Pons (tissue), 1 donor: ENCODE data around the gene ZFR.
"Not testable (repeated sequence)": the region's sequence is repeated elsewhere in the genome, so short reads cannot be mapped to it uniquely, and the experiment has no call there.

Experiments used
- DNase-seq: peaks from one replicate; pipeline ENCODE4 v3.0.0-alpha.2; 2016; ENCODE audit warnings: low spot score

Gene ZFR

GRCh38 chr5:32319926-32320543 lies 124.5 kb downstream of the ZFR start:
- DNase-seq, result no peak

- no peak for DNase-seq
Observed at GRCh38 chr5:32319392-32319791, 125.1 kb downstream of the ZFR start.

GRCh38 chr5:32317041-32317440 lies 127.5 kb downstream of the ZFR start:
- no peak for DNase-seq

GRCh38 chr5:32315221-32316014 lies 129.1 kb downstream of the ZFR start:
- no peak for DNase-seq

- no peak for DNase-seq
Observed at GRCh38 chr5:32314658-32315057, 129.9 kb downstream of the ZFR start.

- DNase-seq, result not testable (repeated sequence)
Observed at GRCh38 chr5:32314152-32314488, 130.4 kb downstream of the ZFR start.

GRCh38 chr5:32312595-32313332 lies 131.8 kb downstream of the ZFR start, which contains the start of gene MTMR12:
Gene MTMR12 (minus strand): TSS chr5:32312939. CDS start chr5:32312838, 101 bp downstream.
- peak; percentile 100 for DNase-seq

- no peak for DNase-seq
Observed at GRCh38 chr5:32312197-32312594, 132.3 kb downstream of the ZFR start.

GRCh38 chr5:32311404-32312196 lies 132.9 kb downstream of the ZFR start:
- DNase-seq, result peak; percentile 11

GRCh38 chr5:32309761-32310160 lies 134.8 kb downstream of the ZFR start:
- DNase-seq, result no peak

GRCh38 chr5:32308946-32309345 lies 135.6 kb downstream of the ZFR start:
- no peak for DNase-seq

GRCh38 chr5:32307769-32308194 lies 136.8 kb downstream of the ZFR start:
- DNase-seq, result no peak

- peak; percentile 59 for DNase-seq
Observed at GRCh38 chr5:32304622-32305021, 139.9 kb downstream of the ZFR start.
